Adipose tissue (tissue), 3 donors: ENCODE measurements around the gene DNAH6. TPM values are rescaled to one million over a fixed set of nuclear protein-coding genes. Genes with fewer than 3 reads are reported as not detected.
"Not testable (repeated sequence)": the region's sequence is repeated elsewhere in the genome, so short reads cannot be mapped to it uniquely, and the experiment has no call there.

Experiments used
- H3K27ac ChIP-seq: one replicate; pipeline ENCODE4 v1.5.1; 2013; ENCODE audit warnings: low read depth, low read length
- WGBS, 3 donors: extraction: QIAGEN DNeasy Blood & Tissue Kit; methylation state at CpG; one replicate each; pipeline ENCODE4 v1.1.7; 2013; 5-methylcytosine and 5-hydroxymethylcytosine counted together
- polyA plus RNA-seq, 3 donors: library from polyadenylated mRNA; stranded (reverse); fragments of 200-250 nt; gene quantifications; one replicate each; pipeline ENCODE4 v1.2.3, GENCODE V29; 2013
- donor health status: healthy with polysubstance abuse.
- donor health status: Bipolar disorder and iron deficiency.
- donor health status: healthy.

The DNAH6 gene
- polyA plus RNA-seq, 3 donors = 0.27 to 1.1 (median 0.35) TPM

GRCh38 chr2:84717302-84717701 lies 201.0 kb downstream of the DNAH6 start:
- WGBS, 3 donors = 87 to 92% (median 89%) methylated on average over 1 of the region's 1 CpG
- H3K27ac ChIP-seq = no peak overlapping the region

DNA sequence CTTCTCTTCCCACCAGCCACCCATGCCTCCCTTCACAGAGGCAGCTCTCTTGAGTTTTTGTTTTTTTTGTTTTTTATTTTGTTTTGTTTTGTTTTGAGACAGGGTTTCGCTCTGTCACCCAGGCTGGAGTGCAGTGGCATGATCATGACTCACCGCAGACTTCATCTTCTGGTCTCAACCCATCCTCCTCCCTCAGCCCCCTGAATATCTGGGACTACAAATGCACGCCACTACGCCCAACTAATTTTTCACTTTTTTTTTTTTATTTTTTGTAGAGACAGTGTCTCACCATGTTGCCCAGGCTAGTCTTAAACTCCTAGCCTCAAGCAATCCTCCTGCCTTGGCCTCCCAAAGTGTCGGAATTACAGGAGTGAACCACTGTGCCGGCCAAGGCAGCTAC lies 203.1 kb downstream of the DNAH6 start:
- H3K27ac ChIP-seq = no peak overlapping the region
- WGBS, 3 donors = 92 to 98% (median 95%) methylated on average over 6 of the region's 6 CpGs

DNA sequence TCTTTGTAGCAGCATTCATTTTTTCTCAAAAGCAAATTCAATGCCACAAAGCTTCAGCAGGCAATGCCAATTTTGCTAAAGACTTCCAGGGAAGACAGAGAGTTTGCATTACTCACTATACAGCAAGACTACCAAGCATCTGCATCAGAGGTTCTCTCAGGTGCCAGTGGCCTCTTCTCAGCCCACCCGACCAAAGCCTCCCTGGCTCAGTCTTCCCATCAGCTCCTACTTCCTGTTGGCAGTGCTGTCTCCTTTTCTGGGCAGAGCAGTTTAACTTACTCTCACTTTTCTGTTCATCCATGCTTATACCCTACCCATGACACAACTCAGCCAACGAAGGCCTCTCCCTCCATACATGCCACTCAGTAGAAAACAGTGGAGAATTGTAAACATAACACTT lies 207.5 kb downstream of the DNAH6 start:
- H3K27ac ChIP-seq = no peak overlapping the region
- 79 to 96% (median 82%) methylated on average over 2 of the region's 2 CpGs for WGBS, 3 donors

DNA sequence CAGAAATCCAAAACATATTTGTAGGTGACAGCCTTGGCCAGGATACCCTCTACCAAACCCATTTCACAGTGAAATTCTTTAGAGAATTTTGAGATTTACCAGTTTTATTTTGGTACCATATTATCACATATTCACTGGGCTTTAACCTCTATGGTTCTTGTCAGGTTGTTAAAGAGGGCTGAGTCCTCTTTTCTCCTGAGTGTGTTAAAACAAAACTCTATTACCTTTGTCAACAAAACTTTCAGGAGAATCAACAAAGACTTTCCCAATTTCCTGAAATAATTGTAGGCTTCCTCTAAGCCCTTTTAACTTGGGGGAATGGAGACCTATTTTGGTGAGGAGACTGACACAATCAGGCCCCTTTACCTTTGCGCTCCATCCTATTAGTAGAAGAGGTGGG lies 209.4 kb downstream of the DNAH6 start:
- H3K27ac ChIP-seq = no peak overlapping the region
- 92 to 98% (median 96%) methylated on average over 1 of the region's 1 CpG for WGBS, 3 donors

GRCh38 chr2:84727315-84727714 lies 211.0 kb downstream of the DNAH6 start:
- no peak overlapping the region for H3K27ac ChIP-seq
- WGBS, 3 donors = 88 to 100% (median 93%) methylated on average over 1 of the region's 1 CpG

GRCh38 chr2:84729224-84729623 lies 212.9 kb downstream of the DNAH6 start:
- no peak overlapping the region for H3K27ac ChIP-seq
- 62 to 85% (median 83%) methylated on average over 2 of the region's 2 CpGs for WGBS, 3 donors

DNA sequence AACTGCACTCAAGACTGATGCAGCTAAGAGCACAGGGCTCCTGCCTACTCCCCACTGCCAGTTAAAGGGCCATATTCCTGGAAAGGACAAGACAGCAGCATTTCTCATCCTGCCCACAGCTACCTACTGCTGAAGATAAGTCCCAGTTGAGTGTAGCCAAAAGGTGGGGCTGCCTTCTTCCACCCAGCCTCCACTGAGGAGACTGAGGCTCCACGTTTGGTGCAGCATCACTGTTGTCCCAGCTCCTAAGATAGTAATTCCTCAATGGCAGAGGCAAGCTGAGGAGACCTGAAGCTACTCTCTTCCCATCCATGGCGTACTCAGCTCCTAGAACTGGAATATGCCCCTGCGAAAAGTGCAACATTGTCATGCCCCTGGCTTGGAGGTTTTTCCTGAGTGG lies 214.9 kb downstream of the DNAH6 start:
- WGBS, 3 donors = 82 to 92% (median 85%) methylated on average over 3 of the region's 3 CpGs
- no peak overlapping the region for H3K27ac ChIP-seq

GRCh38 chr2:84732897-84733778 lies 216.8 kb downstream of the DNAH6 start:
- no peak overlapping the region for H3K27ac ChIP-seq
- WGBS, 3 donors = 38 to 60% (median 56%) methylated on average over 6 of the region's 6 CpGs

DNA sequence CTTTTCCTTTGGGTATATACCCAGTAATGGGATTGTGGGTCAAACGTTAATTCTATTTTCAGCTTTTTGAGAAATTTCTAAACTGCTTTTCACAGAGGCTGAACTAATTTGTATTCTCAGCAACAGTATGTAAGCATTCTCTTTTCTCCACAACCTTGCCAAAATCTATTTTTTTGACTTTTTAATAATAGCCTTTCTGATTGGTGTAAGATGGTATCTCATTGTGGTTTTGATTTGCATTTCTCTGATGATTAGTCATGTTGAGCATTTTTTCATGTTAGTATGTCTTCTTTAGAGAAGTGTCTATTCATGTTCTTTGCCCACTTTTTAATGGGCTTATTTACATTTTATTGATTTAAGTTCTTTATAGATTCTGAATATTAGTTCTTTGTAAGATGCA lies 219.1 kb downstream of the DNAH6 start:
- H3K27ac ChIP-seq = no peak overlapping the region
- WGBS, 3 donors = 65 to 91% (median 90%) methylated on average over 1 of the region's 1 CpG

- no peak overlapping the region for H3K27ac ChIP-seq
- WGBS, 3 donors = 54 to 83% (median 68%) methylated on average over 3 of the region's 3 CpGs
Measured at GRCh38 chr2:84741182-84741822, 225.0 kb downstream of the DNAH6 start.

DNA sequence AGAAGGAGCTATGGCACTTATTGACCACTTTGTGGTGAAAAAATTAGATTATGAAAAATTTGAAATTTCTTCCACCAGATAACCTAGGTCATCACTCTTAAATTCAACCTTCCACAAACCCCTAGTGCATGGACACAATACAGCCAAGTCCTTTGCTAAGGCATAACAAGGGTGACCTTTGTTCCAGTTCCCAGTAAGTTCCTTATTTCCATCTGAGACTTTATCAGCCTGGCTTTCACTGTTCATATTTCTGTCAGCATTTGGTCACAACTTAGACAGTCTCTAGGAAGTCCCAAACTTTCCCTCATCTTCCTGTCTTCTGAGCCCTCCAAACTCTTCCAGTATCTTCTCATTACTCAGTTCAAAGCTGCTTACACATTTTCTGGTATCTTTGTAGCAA lies 232.0 kb downstream of the DNAH6 start:
- no peak overlapping the region for H3K27ac ChIP-seq

- H3K27ac ChIP-seq = no peak overlapping the region
Measured at GRCh38 chr2:84749442-84749841, 233.1 kb downstream of the DNAH6 start.

DNA sequence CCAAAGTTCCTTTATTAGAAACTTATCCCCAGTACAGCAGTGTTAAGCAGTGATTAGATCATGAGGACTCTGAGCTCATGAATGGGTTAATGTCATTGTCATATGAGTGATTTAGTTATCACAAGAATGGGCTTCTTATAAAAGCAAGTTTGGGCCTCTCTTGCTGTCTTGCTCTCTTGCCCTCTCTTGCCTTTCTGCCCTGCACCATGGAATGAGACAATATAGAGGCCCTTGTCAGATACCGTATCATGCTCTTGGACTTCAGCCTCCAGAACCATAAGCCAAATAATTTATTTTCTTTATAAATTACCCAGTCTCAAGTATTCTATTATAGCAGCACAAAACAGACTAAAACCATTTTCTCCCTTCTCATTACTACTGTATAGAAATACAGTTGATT lies 238.8 kb downstream of the DNAH6 start:
- 84 to 93% (median 91%) methylated on average over 1 of the region's 1 CpG for WGBS, 3 donors
- no peak overlapping the region for H3K27ac ChIP-seq

GRCh38 chr2:84757648-84758047 lies 241.3 kb downstream of the DNAH6 start:
- 74 to 80% (median 78%) methylated on average over 3 of the region's 3 CpGs for WGBS, 3 donors
- H3K27ac ChIP-seq = no peak overlapping the region

GRCh38 chr2:84766791-84767190 lies 250.5 kb downstream of the DNAH6 start:
- 65 to 72% (median 68%) methylated on average over 2 of the region's 2 CpGs for WGBS, 3 donors
- no peak overlapping the region for H3K27ac ChIP-seq

GRCh38 chr2:84768840-84769239 lies 252.5 kb downstream of the DNAH6 start:
- H3K27ac ChIP-seq = no peak overlapping the region
- WGBS, 3 donors = 85 to 91% (median 90%) methylated on average over 4 of the region's 4 CpGs

- 90 to 92% (median 91%) methylated on average over 1 of the region's 1 CpG for WGBS, 3 donors
- H3K27ac ChIP-seq = no peak overlapping the region
Measured at GRCh38 chr2:84770280-84770679, 254.0 kb downstream of the DNAH6 start.

DNA sequence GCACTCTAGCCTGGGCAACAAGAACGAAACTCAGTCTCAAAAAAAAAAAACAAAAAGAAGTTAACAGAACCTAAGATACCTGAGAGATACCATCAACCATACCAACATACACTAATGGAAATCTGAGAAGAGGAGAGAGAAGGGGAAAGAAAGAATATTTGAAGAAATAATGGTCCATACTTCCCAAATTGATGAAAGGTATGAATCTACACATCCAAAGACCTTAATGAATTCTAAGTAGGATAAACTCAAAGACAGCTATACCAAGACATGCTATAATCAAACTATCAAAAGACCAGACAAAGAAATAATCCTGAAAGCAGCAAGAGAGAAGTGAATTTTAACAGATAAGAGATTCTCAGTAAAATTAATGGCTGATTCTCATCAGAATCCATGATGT lies 255.0 kb downstream of the DNAH6 start:
- WGBS, 3 donors = 71 to 91% (median 86%) methylated on average over 1 of the region's 1 CpG
- H3K27ac ChIP-seq = no peak overlapping the region

- not testable (repeated sequence) for H3K27ac ChIP-seq
- 66 to 74% (median 74%) methylated on average over 3 of the region's 3 CpGs for WGBS, 3 donors
Measured at GRCh38 chr2:84773562-84773961, 257.3 kb downstream of the DNAH6 start.

GRCh38 chr2:84776011-84776410 lies 259.7 kb downstream of the DNAH6 start:
- 71 to 97% (median 84%) methylated on average over 1 of the region's 1 CpG for WGBS, 3 donors
- no peak overlapping the region for H3K27ac ChIP-seq
